SIG-M5 treated with dmso at 0.1 percent for 504 hours (cell line): ENCODE measurements around the gene CFD.
"Not testable (repeated sequence)": the region's sequence is repeated elsewhere in the genome, so short reads cannot be mapped to it uniquely, and the experiment has no call there.

ENCODE experiments used
- DNase-seq: peaks from one replicate; lab custom pipeline; 2025; ENCODE audit not compliant: unreplicated experiment; lab: John Stamatoyannopoulos, UW

Gene CFD

DNA sequence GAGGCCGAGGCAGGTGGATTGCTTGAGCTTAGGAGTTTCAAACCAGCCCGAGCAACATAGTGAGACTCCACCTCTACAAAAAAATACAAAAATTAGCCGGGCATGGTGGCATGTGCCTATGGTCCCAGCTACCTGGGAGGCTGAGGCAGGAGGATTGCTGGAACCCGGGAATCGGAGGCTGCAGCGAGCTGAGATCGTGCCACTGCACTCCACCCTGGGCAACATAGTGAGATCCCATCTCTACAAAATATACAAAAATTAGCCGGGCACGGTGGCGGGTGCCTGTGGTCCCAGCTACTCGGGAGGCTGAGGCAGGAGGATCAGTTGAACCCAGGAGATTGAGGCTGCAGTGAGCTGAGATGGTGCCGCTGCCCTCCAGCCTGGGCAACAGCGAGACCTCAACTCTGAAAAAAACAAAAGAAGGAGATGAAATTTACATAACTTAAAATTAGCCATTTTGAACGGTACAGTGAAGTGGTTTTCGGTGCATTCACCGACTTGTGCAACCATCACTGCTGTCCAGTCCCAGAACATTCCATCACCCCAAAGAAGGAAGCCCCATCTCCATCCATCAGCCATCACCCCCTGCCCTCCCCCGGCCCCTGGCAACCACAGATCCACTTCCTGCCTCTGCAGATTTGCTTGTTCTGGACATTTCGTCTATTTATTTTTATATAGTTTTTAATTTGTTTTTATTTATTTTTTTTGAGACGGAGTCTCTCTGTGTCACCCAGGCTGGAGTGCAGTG is 33.4 kb upstream of the CFD start:
- DNase-seq: peak; percentile 74

DNA sequence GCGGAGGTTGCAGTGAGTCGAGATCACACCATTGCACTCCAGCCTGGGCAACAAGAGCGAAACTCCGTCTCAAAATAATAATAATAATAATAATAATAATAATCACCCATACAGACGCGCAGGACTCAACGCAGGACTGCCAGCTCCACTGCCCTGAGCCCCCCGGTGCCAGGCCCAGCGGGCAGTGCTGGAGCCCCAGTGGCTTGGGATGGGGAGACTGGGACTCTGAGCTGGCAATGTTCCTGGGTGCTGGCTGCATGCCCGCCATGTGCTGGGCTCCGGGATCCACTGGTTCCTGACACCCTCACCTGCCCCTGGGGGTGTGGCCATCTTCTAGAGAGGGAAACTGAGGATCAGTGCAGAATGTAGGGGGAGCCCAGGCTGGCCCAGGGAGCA is 32.2 kb upstream of the CFD start:
- DNase-seq: peak; percentile 83

- DNase-seq: no peak
Measured at GRCh38 chr19:827710-828321, 31.6 kb upstream of the CFD start, which contains the start of gene AZU1. Gene AZU1 (plus strand): TSS chr19:827837. CDS start chr19:827847, 10 bp downstream.

DNA sequence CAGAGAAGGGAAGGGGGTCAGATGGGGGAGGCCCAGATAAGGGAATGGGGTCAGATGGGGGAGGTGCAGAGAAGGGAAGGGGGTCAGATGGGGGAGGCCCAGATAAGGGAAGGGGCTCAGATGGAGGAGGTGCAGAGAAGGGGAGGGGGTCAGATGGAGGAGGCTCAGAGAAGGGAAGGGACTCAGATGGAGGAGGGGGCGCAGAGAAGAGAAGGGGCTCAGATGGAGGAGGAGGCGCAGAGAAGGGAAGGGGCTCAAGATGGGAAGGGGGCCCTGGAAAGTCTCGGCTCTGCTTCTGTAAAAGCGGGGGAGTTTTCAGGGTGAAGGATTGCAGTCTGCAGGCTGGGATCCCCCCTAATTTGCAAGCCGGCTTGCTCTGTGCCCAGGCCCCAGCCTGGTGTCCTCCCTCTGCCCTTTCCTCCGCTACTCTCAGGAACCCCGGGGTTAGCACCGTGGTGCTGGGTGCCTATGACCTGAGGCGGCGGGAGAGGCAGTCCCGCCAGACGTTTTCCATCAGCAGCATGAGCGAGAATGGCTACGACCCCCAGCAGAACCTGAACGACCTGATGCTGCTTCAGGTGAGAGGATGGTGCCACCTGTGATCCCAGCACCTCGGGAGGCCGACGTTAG is 30.2 kb upstream of the CFD start:
- DNase-seq: peak; percentile 57

DNA sequence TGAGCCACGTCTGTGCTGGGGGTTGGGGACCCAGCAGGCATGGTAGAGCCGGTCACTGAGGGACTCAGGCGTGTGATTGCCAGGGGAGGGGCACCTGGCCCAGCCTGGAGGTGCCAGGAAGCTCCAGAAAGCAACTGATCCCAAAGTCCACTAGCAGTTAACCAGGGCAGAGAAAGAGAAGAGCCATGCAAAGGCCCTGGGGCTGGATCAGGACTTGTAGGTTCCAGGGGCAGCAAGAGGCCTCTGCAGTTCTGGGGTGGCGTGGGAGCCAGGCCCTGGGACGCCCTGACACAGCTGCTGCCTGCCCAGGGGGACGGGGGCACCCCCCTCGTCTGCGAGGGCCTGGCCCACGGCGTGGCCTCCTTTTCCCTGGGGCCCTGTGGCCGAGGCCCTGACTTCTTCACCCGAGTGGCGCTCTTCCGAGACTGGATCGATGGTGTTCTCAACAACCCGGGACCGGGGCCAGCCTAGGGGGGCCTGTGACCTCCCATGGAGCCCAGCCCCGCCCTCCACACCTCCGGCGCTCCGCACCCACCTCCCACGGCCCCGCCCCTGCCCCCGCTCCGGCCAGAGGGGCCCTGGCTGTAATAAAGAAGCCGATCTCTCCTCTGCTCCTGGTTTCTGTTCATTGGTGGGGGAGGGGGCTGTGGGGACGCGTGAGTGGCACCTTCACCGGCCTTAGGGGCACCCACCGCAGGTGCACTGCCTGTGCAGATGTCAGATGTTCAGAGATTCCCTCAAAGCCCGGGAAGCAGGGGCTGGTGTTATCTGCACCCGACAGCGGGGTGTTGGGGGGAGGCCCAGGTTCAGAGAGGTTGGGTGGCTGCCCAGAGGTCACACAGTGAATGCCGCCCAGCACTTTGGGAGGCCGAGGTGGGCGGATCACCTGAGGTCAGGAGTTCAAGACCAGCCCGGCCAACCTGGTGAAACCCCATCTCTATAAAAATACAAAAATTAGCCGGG is 27.8 kb upstream of the CFD start:
- peak; percentile 71 for DNase-seq

GRCh38 chr19:834216-834615 is 25.2 kb upstream of the CFD start:
- no peak for DNase-seq

DNA sequence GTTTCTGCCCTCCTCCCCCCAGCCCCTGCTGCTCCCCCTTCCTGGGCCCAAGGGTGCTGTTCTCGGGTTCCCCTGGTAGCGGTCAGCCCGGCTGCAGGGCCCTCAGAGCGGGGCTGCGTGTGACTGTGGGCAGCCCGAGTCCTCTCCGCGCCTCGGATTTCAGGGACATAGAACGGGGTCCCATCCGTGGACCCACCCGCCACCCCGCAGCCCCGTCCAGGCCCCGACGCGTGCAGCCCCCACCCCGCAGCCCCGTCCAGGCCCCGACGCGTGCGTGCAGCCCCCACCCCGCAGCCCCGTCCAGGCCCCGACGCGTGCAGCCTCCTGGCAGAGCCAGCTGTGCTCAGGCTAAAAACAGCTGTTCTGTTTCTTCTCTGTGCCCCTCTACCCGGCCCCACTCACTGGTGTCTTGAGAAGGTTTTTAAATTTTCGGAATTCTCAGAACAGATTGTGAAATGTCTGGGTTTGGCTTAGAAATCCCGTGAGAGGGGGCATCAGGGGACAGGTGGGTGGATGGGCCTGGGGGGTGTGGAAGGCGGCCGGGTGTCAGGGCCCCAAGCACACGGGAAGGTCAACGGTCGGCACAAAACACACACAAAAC is 24.2 kb upstream of the CFD start:
- peak; percentile 93 for DNase-seq

- DNase-seq: peak; percentile 79
Measured at GRCh38 chr19:840519-841206, 18.8 kb upstream of the CFD start, which contains the start of gene PRTN3. Gene PRTN3 (plus strand): TSS chr19:840999. CDS start chr19:841009, 10 bp downstream.

- DNase-seq: not testable (repeated sequence)
Measured at GRCh38 chr19:842802-843179, 16.7 kb upstream of the CFD start.

DNA sequence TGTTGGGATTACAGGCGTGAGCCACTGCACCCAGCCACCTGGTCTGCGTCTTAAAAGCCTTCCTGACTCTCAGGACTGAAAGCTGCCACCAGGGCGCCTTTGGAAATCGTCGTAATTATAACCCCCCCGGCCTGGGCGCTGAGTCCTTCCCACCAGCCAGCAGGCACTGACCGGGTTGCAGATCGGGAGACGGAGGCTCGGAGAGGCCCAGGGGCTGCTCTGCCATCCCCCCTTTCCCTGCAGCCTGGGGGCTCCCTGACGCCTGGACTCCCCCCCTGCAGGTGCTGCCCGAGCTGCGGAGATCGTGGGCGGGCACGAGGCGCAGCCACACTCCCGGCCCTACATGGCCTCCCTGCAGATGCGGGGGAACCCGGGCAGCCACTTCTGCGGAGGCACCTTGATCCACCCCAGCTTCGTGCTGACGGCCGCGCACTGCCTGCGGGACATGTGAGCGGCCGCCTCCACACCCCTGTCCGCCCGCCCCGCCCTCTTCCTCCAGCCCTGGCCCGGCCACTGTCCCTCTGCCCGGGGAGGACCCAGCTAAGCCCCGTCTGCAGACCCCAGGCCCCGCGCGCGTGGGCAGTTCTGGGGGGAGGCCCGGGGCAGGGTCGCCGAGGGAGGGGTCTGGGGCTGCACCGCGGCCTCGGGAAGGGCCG is 16.2 kb upstream of the CFD start:
- no peak for DNase-seq

- no peak for DNase-seq
Measured at GRCh38 chr19:843836-844545, 15.5 kb upstream of the CFD start.

DNA sequence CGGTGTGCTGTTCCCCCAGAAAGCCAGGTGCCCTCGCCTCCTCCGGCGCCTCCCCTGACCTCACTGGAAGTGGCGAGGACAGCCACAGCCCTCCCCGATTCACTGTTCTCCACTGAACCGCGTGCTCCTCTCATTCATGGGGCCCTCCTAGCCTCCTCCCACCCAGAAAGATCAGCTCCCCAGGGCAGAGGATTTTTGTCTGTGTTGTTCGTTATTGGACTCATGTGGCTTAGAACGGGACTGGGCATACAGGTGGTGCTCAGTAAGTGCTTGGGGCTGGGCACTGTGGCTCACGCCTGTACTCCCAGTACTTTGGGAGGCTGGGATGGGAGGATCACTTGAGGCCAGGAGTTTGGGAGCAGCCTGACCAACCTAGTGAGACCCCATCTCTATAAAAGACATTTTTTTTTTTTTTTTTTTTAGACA is 14.9 kb upstream of the CFD start:
- no peak for DNase-seq

DNA sequence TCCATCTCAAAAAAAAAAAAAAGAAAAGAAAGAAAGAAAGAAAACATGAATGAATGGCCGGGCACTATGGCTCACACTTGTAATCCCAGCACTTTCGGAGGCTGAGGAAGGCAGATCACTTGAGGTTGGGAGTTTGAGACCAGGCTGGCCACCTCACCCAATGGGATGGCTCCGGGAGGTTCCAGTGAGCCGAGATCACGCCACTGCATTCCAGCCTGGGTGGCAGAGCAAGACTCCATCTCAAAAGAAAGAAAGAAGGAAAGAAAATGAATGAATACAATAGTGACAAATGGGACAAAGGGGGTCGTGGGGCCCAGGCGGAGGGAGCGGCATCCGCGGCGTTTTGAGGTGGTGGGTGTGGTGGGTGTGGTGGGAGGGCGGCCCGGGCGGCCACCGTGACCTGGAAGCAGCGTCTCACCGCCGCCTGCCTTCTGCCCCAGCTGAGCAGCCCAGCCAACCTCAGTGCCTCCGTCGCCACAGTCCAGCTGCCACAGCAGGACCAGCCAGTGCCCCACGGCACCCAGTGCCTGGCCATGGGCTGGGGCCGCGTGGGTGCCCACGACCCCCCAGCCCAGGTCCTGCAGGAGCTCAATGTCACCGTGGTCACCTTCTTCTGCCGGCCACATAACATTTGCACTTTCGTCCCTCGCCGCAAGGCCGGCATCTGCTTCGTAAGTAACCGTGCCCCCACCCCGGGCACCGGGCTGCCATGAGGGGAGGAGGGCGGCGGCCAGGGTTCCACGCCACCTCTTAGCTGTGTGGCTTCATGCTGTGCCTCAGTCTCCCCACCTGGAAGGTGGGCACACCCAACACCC is 13.6 kb upstream of the CFD start:
- DNase-seq: no peak

DNA sequence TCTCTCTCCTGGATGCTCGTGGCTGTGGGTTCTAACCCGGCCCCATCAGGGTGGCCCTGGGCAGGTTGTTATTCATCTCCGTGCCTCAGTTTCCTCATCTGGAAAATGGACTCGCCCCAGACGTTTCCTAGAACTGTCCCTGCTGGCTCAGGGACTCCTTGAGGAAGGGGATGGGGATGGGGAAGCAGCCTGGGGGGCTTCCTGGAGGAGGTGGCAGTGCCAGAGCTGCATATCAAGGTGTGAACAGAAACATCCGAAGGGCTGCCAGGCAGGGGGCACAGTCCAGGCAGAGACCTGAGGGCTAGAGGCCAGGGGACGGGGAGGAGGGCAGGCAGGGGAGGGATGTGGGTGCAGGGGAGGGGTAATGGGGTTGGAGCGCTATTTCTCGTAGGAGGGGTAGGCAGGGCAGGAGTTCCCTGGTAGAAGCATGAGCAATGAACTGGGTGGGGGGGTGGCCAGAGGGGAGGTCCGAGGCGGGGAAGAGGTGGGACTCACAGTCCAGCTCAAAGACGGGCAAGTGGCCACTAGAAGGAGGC is 11.0 kb upstream of the CFD start:
- peak; percentile 83 for DNase-seq

DNA sequence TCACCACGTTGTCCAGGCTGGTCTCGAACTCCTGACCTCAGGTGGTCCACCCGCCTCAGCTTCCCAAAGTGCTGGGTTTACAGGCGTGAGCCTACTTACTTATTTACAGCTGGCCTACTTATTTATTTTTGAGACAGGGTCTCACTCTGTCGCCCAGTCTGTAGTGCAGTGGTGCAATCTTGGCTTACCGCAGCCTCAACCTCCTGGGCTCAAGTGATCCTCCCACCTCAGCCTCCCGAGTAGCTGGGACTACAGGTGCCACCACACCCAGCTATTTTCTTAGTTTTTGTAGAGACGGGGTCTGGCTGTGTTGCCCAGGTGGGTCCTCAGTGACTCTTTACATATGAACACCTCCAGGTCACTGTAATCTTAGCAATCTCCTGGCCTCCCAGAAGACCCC is 10.3 kb upstream of the CFD start:
- not testable (repeated sequence) for DNase-seq

DNA sequence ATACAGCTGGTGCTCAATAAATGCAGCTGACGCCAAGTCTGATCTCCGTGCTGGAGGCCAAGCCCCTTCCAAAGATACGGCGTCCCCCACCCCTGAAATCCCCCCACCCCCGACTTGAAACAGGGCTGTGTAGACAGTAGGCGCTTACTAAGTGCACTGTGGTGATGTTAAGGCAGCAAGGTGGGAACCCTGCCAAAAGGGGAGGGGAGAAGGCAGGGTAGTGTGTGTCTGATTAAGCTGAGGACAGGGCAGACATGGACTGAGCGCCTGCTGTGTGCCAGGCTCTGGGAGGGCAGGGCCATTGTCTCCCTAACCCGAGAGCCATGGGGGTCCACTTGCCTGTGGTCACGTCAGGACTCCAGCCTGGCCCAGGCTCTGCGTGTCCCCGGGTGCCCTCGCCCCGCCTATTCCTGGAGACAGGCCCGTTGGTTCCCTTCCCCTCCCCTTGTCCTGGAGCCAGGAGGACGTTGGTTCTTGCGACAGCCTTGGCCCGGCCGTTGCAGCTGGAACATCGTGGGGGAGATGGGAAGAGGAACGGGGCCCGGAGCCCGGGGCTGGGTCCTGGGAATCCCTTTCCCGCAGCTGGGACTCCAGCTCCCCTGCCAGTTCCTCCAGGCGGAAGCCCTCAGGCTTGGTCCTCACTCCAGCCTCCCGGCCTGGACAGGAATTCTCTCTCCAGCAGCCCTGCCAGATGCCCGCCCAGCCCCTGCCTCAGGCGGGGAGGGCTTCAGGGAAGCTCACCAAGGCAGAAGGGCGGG is 9.1 kb upstream of the CFD start:
- peak; percentile 87 for DNase-seq

- DNase-seq: no peak
Measured at GRCh38 chr19:850979-851335, 8.5 kb upstream of the CFD start.
